Heart left ventricle (tissue), 16 donors: ENCODE data around the gene ATP1B4. TPM values are rescaled to one million over a fixed set of nuclear protein-coding genes. Genes with fewer than 3 reads are reported as not detected.
"Not testable (repeated sequence)": the region's sequence is repeated elsewhere in the genome, so short reads cannot be mapped to it uniquely, and the experiment has no call there.

Experiments used
- ATAC-seq, 4 donors: fragments of 200-7000 bp; cut with Tn5 transposase; one replicate each; pipeline ENCODE4 v1.9.1; 2020 to 2022; ENCODE audit warnings: moderate library complexity in 4 of 4, mild to moderate bottlenecking in 3 of 4, moderate number of reproducible peaks in 1 of 4
- DNase-seq, 5 donors: peaks; one replicate each; pipeline ENCODE4 v3.0.0-alpha.2; 2020
- H3K27ac ChIP-seq, 12 donors: fragments of 200-600 bp; sonication (generic) in 4 of 12; one replicate each; pipeline versions ENCODE4 v1.5.0 to v1.8.0; 2016 to 2022; ENCODE audit warnings: mild to moderate bottlenecking in 2 of 12
- H3K27me3 ChIP-seq, 9 donors: fragments of 200-600 bp; sonication (generic) in 2 of 9; one replicate each; pipeline versions ENCODE4 v1.5.1 to v1.8.0; 2016 to 2022; ENCODE audit warnings: mild to moderate bottlenecking in 3 of 9
- H3K36me3 ChIP-seq, 9 donors: fragments of 200-600 bp; sonication (generic) in 2 of 9; one replicate each; pipeline versions ENCODE4 v1.5.0 to v1.8.0; 2018 to 2022; ENCODE audit warnings: mild to moderate bottlenecking in 2 of 9
- H3K4me1 ChIP-seq, 12 donors: fragments of 200-600 bp; sonication (generic) in 4 of 12; one replicate each; pipeline versions ENCODE4 v1.5.0 to v1.8.0; 2016 to 2022; ENCODE audit warnings: mild to moderate bottlenecking in 3 of 12
- H3K4me3 ChIP-seq, 12 donors: fragments of 200-600 bp; sonication (generic) in 4 of 12; one replicate each; pipeline versions ENCODE4 v1.5.0 to v1.8.0; 2017 to 2022; ENCODE audit warnings: mild to moderate bottlenecking in 9 of 12, moderate library complexity in 4 of 12
- H3K9me3 ChIP-seq, 12 donors: fragments of 200-600 bp; sonication (generic) in 4 of 12; one replicate each; pipeline versions ENCODE4 v1.5.0 to v1.8.0; 2016 to 2022; ENCODE audit warnings: mild to moderate bottlenecking in 1 of 12
- POLR2A ChIP-seq, 2 donors: fragments of 450-650 bp; IDR thresholded peaks; one replicate each; pipeline ENCODE4 v1.6.1; 2017; ENCODE audit warnings: antibody characterized with exemption in 2 of 2, mild to moderate bottlenecking in 2 of 2, moderate library complexity in 2 of 2
- WGBS, 4 donors: extraction: QIAGEN DNeasy Blood & Tissue Kit in 2 of 4; methylation state at CpG; one replicate each; pipeline versions ENCODE4 v1.1.5 to v1.1.7; 2013 to 2018; 5-methylcytosine and 5-hydroxymethylcytosine counted together
- intact Hi-C, 10 donors: fragments of 100-400 bp; cut with DNase I; formaldehyde crosslinking; loops; one replicate each; pipeline versions ENCODE4 v1.11.1 to v1.14.2; 2022
- polyA plus RNA-seq, 2 donors: library from polyadenylated mRNA; stranded (reverse); fragments of 200-250 nt; gene quantifications; one replicate each; pipeline ENCODE4 v1.2.3, GENCODE V29; 2013
- total RNA-seq, 9 donors: library from RNA; depleted of rRNA in 2 of 9; stranded (reverse); fragments of >200 nt in 2 of 9; fragmentation: NEBNext Ultra II Directional in 3 of 9; extraction: Animal tissue kit (Norgen Biotek cat#: 25700) in 3 of 9; gene quantifications; one replicate each; pipeline versions ENCODE4 v1.1.0 to v1.2.4, GENCODE V29; 2016 to 2023
- TF ChIP-seq, protein P1 (sequence below), 12 donors: fragments of 200-600 bp; sonication (generic) in 4 of 12; IDR thresholded peaks; one replicate each; pipeline versions ENCODE4 v1.5.0 to v1.8.0; 2018 to 2022; ENCODE audit warnings: antibody characterized with exemption in 12 of 12, mild to moderate bottlenecking in 5 of 12
- donor health status: ischemic (EF 13 %, LVEDD 7.1; RV severe dilation, severe dysfunction).
- donor health status: healthy with polysubstance abuse.
- donor health status: DM: no; HTN: yes; CAD: no.
- donor health status: DM: no; HTN: no; CAD: no.
- donor health status: ischemic (EF 25% LVEDD 6.9; RV normal size, moderate dysfunction).
- donor health status: ischemic (EF 25% LVEDD 5.7; RV mildly dilated, moderate dysfunction).
- donor health status: healthy.
- donor health status: DM: yes; HTN: yes; CAD: no.
- donor health status: ischemic (EF 35%, LVEDD 5.7; RV mildly dilated, moderate dysfunction).
- donor health status: nonischemic (EF 11% LVEDD 7.7; RV severe dilation, severe dysfunction).
- donor health status: DM: yes; HTN: yes; CAD: no.
- donor health status: PGD.
- donor health status: ischemic (EF 29% LVEDD 5.4; RV normal size, mild dysfunction).
- donor health status: nonischemic (EF 23%, LVEDD 6.1; RV moderate dilation, normal function).

Gene ATP1B4
- total and polyA plus RNA-seq, 11 donors, result 0.09 to 6.5 (median 0.14) TPM; not detected in 3

- peaks cover 0 to 48% (median 11%) of the 10 kb centered on the region in 12 donors for H3K9me3 ChIP-seq
- intact Hi-C loops, result no loop called here
- 60 to 79% (median 65%) methylated on average over 1 of the region's 1 CpG for WGBS, 4 donors
- no peak for DNase-seq
- no peaks in the 10 kb centered on the region for H3K27me3 ChIP-seq
- no peaks in the 10 kb centered on the region for H3K36me3 ChIP-seq
- no peak overlapping the region for H3K4me3 ChIP-seq
- no peak for ATAC-seq
- H3K4me1 ChIP-seq, result no peaks in the 10 kb centered on the region
- H3K27ac ChIP-seq, result no peak overlapping the region
- TF ChIP-seq POLR2A (IDR thresholded peaks at IDR 0.05), result no peak
- TF ChIP-seq, protein P1, sequence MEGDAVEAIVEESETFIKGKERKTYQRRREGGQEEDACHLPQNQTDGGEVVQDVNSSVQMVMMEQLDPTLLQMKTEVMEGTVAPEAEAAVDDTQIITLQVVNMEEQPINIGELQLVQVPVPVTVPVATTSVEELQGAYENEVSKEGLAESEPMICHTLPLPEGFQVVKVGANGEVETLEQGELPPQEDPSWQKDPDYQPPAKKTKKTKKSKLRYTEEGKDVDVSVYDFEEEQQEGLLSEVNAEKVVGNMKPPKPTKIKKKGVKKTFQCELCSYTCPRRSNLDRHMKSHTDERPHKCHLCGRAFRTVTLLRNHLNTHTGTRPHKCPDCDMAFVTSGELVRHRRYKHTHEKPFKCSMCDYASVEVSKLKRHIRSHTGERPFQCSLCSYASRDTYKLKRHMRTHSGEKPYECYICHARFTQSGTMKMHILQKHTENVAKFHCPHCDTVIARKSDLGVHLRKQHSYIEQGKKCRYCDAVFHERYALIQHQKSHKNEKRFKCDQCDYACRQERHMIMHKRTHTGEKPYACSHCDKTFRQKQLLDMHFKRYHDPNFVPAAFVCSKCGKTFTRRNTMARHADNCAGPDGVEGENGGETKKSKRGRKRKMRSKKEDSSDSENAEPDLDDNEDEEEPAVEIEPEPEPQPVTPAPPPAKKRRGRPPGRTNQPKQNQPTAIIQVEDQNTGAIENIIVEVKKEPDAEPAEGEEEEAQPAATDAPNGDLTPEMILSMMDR (IDR thresholded peaks at IDR 0.05), result no peak
Measured at GRCh38 chrX:120334603-120335002, 27.3 kb upstream of the ATP1B4 start.

- TF ChIP-seq, protein P1 (IDR thresholded peaks at IDR 0.05), result no peak
- no peak for TF ChIP-seq POLR2A (IDR thresholded peaks at IDR 0.05)
- Histone ChIP-seq H3K9me3 (peaks cover 0 to 55% (median 11%) of the 10 kb centered on the region in 12 donors), H3K27ac (no peak overlapping the region), H3K27me3 (no peaks in the 10 kb centered on the region), H3K4me1 (no peaks in the 10 kb centered on the region), H3K36me3 (no peaks in the 10 kb centered on the region), H3K4me3 (no peak overlapping the region)
- WGBS, 4 donors, result 47 to 70% (median 60%) methylated on average over 2 of the region's 2 CpGs
- DNase-seq (no peak), ATAC-seq (no peak)
- intact Hi-C loops, result no loop called here
Measured at GRCh38 chrX:120335289-120335688, 26.6 kb upstream of the ATP1B4 start.

DNA sequence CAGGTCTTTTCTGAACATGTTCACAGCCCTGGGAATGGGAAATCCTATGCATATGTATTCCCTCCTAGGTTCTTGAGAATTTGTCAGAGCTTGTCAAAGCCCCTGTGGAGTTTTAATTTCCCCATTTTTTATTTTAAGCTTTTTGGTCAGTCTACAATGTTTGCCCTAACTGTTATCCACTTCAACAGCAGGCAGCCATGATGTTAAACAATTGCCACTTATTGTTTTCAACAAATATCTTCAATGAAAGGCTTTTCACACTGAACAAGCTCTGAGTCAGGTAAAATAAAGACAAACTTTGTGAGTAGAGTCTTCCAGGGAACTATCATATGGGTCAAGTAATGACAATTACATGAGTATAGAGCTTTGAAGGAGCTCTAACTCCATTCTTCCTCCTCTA, 25.0 kb upstream of the ATP1B4 start:
- intact Hi-C loops, result no loop called here

DNA sequence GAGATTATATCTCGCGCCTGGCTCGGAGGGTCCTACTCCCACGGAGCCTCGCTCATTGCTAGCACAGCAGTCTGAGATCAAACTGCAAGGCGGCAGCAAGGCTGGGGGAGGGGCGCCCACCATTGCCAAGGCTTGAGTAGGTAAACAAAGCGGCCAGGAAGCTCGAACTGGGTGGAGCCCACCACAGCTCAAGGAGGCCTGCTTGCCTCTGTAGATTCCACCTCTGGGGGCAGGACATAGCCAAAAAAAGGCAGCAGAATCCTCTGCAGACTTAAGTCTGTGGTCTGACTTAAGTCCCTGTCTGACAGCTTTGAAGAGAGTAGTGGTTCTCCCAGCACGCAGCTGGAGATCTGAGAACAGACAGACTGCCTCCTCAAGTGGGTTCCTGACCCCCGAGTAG, 17.3 kb upstream of the ATP1B4 start:
- DNase-seq, ATAC-seq, H3K36me3 ChIP-seq, H3K27me3 ChIP-seq, H3K4me3 ChIP-seq, H3K27ac ChIP-seq, intact Hi-C loops, H3K4me1 ChIP-seq: not testable (repeated sequence)
- WGBS, 4 donors, result 72 to 84% (median 75%) methylated on average over 11 of the region's 11 CpGs
- peaks cover 0 to 10% (median 0%) of the 10 kb centered on the region in 12 donors for H3K9me3 ChIP-seq

More for the DNA sequence above, 25.0 kb upstream of the ATP1B4 start:
- H3K4me3 ChIP-seq, result no peak overlapping the region
- no peaks in the 10 kb centered on the region for H3K27me3 ChIP-seq
- H3K4me1 ChIP-seq, result no peaks in the 10 kb centered on the region
- TF ChIP-seq POLR2A (IDR thresholded peaks at IDR 0.05), result no peak
- TF ChIP-seq, protein P1 (IDR thresholded peaks at IDR 0.05), result no peak
- DNase-seq (no peak), ATAC-seq (no peak)
- no peak overlapping the region for H3K27ac ChIP-seq
- H3K36me3 ChIP-seq, result no peaks in the 10 kb centered on the region
- H3K9me3 ChIP-seq, result peaks cover 0 to 58% (median 11%) of the 10 kb centered on the region in 12 donors

- TF ChIP-seq POLR2A (IDR thresholded peaks at IDR 0.05), result no peak
- TF ChIP-seq, protein P1 (IDR thresholded peaks at IDR 0.05), result no peak
- no peak for DNase-seq
- H3K4me1 ChIP-seq, result no peaks in the 10 kb centered on the region
- H3K36me3 ChIP-seq, result no peaks in the 10 kb centered on the region
- no peak overlapping the region for H3K27ac ChIP-seq
- 66 to 79% (median 67%) methylated on average over 4 of the region's 4 CpGs for WGBS, 4 donors
- intact Hi-C loops, result no loop called here
- no peak overlapping the region for H3K4me3 ChIP-seq
- no peaks in the 10 kb centered on the region for H3K27me3 ChIP-seq
- peaks cover 0 to 5% (median 0%) of the 10 kb centered on the region in 12 donors for H3K9me3 ChIP-seq
- ATAC-seq, result no peak
Measured at GRCh38 chrX:120350450-120351138, 11.3 kb upstream of the ATP1B4 start.
